GM12864 (cell line): ENCODE measurements around the gene ZEB2.

ENCODE experiments used
- DNase-seq: peaks from one replicate; pipeline ENCODE4 v3.0.0-alpha.2; 2011; ENCODE audit warnings: low read depth
- H3K4me3 ChIP-seq: 2 replicates; pipeline ENCODE4 v1.5.1; 2011; ENCODE audit warnings: mild to moderate bottlenecking, low read depth, low read length, control low read depth
- CTCF ChIP-seq: IDR thresholded peaks from 2 replicates; pipeline ENCODE4 v1.5.1; 2011; ENCODE audit warnings: low read depth, mild to moderate bottlenecking, moderate library complexity, low read length, control low read depth, inconsistent platforms; ENCODE audit errors: missing control alignments

Gene ZEB2

GRCh38 chr2:144519934-144520731 is at the start of gene ZEB2:
Gene ZEB2 (minus strand): TSS chr2:144520119. CDS start chr2:144517350, 2,769 bp downstream.
- peak; percentile 24 for TF ChIP-seq CTCF
- no peak for DNase-seq
- H3K4me3 ChIP-seq, result no peak within 1 kb of the TSS

DNA sequence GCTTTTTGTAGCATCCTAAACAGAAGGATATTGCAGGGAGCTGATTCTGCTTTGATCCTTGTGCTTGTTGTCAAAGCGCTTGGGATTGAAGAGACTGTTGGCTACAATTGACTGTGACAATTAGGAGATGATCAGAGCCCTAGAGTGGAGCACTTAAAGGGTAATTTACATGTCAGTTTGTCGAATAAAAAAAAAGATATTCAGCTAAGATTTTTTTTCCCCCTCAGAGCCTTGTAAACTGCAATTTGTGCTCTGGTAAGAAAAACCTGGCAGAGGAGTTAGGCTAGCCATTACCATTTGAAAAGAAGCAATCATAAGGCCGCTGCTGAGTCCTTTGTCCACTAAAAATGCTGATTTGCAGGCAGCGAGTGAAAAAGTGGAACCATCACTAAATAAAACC is 47.8 kb upstream of the ZEB2 start:
- no peak overlapping the region for H3K4me3 ChIP-seq
- no peak for DNase-seq
- TF ChIP-seq CTCF, result no peak

GRCh38 chr2:144566448-144566847 is 46.5 kb upstream of the ZEB2 start:
- no peak overlapping the region for H3K4me3 ChIP-seq
- no peak for DNase-seq
- no peak for TF ChIP-seq CTCF

DNA sequence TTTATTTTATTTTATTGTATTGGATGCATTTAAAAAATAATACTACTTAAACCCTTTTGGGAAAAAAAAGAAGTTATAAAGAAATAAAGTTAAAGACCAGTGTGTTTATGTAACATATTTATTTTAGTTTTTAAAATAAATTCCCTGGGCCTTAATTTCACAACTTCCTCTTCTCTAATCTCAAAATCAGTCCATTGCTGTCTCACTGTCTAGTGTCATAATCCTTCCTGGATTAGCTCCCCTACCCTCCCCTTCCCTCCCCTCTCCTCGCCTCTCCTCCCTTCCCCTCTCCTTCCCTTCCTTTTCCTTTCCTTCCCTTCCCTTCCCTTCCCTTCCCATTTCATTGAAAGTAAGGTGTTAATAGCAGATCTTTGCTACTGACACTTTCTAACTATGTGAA is 40.3 kb upstream of the ZEB2 start:
- DNase-seq, result no peak

GRCh38 chr2:144559681-144560080 is 39.8 kb upstream of the ZEB2 start:
- H3K4me3 ChIP-seq, result no peak overlapping the region
- DNase-seq, result no peak
- no peak for TF ChIP-seq CTCF

More for the DNA sequence above, 40.3 kb upstream of the ZEB2 start:
- TF ChIP-seq CTCF, result no peak
- H3K4me3 ChIP-seq, result no peak overlapping the region

DNA sequence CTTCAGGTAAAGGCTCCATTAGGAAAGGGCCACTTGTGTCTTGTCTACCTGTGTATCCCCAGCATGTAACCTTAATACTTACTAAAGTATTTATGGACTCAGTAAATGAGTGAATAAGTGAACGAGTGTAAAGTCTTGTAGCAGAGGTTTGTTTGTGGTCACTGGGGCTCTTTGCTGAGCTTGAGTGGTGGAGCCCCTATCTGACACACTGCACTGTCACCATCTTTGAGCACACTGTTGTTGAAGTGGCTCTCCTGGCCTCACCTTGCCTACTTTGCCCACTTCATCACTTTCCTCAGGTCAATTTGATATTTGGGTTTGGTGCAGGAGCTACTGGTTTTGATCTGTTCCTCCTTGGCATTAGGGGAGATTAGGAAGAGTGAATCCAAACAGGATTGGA is 39.3 kb upstream of the ZEB2 start:
- no peak for DNase-seq
- no peak for TF ChIP-seq CTCF
- H3K4me3 ChIP-seq, result no peak overlapping the region
